GM03348 (cell line): ENCODE results near the gene TRIM7.

Experiments used
- DNase-seq: peaks from one replicate; pipeline ENCODE4 v3.0.0; 2012; ENCODE audit warnings: low spot score

Gene TRIM7

DNA sequence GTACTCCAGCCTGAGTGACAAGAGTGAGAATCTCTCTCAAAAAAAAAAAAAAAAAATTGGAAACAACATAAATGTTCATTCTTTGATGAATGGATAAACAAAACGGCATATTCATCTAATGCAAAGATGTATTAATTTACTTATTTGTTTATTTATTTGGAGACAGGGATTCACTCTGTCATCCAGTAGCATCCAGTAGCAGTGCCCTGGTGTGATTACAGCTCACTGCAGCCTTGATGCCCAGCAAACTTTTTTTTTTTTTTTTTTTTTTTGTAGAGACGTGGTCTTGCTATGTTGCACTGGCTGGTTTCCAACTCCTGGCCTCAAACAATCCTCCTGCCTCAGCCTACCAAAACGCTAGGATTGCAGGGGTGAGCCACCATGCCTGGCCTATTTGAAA is 33.2 kb downstream of the TRIM7 start:
- no peak for DNase-seq

DNA sequence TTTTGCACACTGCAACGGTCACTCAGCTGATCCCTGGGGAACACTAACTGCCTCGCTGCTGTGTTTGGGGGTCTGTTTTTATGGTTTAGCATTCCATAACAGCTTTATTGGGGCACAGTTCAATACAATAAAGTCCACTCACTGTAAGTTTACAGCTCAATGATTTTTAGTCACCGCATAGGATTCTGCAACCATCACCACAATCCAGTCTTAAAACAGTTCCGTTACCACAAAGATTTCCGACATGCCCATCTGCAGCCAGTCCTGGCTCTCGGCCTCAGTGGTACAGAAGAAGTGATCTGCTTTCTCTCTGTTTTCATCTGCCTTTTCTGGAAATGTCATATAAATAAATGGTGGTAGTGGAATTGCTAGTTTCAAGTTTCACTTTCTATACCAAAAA is 34.0 kb downstream of the TRIM7 start:
- no peak for DNase-seq

DNA sequence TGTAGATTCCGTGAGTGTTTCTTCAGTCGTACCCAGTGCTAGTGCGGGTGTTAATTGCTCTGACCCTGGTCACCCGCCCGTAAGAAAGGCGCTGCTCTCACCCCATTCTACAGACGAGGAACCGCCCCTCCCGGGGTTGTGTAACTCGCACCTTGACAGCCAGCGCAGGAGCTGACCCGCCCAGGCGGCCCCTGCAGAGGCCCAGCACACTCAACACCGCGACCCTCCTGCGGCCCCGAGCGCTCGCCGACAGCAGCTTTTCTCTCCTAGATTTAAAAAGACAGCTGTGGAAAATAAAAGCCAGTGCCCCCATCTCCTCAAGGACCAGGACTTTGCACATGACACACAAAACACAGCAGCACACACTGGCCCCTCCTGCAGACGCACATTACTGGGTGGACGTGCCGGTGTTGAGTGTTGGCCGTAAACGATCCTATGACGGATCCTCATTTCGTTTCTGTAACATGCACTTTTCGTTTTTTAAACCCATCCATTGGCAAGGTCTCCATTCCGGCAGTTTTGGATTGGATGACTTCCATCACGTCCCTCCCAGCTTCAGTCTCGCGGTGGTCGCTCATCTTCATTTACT is 34.7 kb downstream of the TRIM7 start:
- no peak for DNase-seq

DNA sequence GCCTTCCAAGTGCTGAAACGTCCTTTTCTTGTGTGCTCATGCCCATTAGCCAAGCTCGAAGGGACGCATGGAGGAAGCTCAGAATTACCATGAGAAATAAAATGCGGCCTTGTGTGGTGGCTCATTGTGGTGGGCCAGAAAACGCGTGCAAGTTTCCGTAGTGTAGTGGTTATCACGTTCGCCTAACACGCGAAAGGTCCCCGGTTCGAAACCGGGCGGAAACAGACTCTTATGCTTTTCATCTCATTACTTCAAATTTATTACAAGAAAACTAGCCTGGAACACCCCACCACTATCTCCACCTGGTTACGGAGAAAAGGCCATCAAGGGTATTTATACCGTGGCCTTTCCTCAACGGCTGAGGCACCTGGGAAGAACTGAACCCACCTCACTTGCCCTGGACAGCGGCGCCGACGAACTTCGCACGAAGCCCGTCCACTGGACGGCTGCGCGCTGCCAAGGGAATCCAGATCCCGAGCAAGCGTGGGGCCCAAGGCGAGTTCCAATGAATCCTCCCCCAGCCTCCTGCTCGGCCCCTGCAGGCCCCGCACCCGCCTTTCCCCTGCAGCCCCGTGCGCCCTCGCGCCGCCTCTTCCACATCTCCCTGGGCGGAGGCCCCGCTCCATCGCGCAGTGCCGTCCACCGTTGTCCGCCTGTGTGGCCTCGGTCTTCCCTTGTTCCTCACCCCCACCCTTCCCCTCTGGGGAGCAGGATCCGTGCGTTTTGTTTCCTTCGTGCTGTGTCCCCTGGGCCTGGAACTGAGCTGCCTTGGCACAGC is 35.3 kb downstream of the TRIM7 start:
- peak; percentile 30 for DNase-seq

DNA sequence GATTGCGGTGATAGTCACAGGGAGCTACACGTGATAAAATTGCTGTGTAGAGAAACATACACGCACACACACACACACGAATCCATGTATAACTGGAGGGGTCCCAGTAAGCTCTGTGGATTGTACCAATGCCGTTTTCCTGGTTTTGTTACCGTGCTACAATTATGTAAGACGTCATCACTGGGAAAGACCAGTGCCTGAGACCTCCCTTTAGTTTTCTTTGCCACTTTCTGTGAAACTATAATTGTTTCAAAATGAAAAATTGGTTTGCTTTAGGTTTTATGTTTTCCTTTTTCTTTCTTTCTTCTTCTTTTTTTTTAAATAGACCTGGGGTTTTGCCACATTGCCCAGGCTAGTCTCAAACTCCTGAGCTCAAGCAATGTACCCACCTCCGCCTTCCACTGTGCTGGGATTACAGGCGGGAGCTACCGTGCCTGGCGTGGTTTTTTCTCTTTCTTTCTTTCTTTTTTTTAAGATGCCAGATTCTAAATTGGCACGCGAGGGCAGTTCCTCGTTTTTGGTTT is 36.3 kb downstream of the TRIM7 start:
- no peak for DNase-seq

DNA sequence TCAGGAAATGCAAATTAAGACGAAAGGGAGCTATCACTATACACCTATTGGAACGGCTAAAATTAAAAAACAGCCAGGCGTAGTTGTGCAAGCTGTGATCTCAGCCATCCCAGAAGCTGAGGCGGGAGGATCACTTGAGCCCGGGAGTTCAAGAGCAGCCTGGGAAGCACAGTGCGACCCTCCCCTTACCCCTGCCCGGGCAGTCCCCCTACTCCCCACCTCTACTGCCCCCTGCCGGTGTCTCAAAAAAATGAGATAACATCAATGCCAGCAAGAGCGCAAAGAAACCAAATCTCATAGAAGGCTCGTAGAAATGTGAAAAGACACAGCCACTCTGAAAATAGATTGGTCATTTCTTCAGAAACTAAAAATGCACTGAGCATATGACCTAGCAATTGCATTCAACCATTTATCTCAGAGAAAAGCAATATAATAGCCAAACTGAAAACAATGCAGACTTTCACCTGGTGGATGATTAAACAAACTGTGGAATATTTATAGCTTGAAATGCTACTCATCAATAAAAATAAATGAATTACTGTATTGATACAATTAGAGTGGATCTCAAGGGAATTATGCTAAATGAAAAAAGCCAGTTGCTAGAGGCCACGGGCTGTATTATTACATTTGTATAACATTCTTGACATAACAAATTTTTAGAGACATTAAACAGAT is 37.0 kb downstream of the TRIM7 start:
- DNase-seq = no peak

DNA sequence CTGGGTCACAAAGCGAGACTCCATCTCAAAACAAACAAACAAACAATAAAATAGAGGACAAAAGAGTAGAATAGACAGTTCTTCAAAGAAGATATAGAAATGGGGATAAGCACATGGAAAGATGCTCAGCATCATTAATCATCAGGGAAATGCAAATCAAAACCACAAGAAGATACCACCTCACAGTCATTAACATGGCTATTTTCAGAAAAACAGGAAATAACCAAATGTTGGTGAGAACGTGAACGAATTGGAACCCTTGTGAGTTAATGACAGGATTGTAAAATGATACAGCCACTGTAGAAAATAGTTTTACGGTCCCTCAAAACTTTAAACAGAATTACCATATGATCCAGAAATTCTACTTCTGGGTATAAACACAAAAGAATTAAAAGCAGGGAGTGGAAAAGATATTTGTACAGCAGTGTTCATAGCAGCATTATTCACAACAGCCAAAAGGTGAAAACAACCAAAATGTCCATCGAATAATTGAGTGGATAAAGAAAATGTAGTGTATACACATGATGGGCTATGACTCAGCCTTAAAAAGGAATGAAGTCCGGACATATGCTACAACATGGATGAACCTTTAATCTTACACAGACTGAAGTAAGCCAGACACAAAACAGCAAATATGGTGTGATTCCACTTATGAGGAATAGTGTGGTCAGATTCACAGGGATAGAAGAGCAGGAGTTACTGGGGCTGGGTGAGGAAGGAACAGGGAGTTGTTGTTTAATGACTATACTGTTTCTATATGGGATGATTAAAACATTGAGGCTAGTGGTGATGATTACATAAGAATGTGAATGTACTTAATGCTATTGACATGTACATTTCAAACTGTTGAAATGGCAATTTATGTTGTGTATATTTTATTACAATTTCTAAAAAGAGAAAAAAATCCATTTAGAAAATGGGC is 37.9 kb downstream of the TRIM7 start:
- DNase-seq = no peak

DNA sequence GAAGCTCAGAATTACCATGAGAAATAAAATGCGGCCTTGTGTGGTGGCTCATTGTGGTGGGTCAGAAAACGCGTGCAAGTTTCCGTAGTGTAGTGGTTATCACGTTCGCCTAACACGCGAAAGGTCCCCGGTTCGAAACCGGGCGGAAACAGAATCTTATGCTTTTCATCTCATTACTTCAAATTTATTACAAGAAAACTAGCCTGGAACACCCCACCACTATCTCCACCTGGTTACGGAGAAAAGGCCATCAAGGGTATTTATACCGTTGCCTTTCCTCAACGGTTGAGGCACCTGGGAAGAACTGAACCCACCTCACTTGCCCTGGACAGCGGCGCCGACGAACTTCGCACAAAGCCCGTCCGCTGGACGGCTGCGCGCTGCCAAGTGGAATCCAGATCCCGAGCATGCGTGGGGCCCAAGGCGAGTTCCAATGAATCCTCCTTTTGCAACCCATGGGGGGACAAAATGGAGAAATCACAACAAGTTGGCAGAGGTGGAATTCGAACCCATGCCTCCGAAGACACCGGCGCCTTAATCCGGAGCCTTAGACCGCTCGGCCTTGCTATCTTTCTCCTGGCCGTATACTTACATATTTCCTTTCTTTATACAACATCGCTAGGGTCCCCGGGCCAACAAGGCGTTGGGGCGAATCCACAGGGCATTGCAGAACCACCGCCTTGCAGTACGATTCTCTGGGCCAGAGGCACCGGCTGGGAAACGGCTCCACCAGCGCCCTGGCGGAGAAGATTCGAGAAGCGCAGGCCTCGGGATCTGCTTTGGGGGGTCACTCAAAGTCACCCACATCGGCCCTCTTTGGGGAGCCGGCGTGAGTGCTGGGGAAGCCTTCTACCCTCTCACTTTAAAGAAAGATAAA is 40.7 kb downstream of the TRIM7 start:
- no peak for DNase-seq

DNA sequence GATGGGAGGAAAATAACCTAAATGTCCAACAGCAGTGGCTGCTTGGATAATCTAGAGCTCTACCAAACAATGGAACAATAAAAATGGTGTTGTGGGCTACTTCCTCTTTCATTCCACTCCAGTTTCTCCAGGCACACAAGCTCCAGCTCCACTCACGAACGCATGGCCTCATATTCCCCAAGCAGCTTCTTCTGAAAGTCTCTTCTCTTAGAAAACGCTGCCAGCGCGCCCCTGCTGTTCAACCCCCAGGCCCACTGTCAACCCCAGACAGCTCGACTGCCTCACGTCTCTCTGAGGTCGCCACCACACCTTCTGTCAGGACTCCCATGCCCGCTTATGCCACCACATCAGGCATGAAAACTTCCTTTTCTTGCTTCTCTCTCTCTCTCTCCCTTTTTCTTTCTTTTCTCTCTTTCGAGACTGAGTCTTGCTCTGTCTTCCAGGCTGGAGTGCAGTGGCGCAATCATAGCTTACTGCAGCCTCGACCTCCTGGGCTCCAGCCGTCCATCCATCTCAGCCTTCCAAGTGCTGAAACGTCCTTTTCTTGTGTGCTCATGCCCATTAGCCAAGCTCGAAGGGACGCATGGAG is 41.4 kb downstream of the TRIM7 start:
- no peak for DNase-seq

DNA sequence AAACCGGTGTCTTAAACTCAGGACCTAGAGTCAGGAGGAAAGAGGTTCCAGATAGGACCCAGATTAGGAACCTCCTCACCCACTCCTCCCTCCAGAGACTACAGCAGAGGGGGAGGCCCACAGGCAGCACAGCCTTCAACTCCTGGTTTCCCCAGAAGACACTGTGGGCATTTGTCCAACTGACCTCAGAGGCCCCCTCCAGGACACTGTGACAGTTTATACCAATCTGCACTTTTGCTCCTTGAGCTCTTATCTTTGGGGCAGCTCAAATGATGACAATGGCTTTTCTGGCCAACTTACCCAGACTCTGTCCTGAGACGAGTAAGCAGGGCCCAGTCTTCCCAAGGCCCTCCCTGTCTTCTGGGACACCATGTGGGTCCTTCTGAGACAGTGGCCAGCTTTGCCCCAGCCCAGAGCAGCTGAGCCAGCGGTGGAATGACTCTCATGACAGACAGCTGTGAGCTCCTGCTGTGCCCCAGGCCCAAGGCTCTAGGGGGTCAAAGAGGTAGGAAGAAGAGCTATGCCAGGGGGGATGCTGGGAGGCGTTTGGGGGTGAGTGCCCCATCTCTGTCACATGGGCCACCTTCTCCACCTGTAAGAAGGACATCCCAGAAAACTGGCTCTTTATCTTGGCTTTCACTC is 43.3 kb downstream of the TRIM7 start:
- DNase-seq = no peak

DNA sequence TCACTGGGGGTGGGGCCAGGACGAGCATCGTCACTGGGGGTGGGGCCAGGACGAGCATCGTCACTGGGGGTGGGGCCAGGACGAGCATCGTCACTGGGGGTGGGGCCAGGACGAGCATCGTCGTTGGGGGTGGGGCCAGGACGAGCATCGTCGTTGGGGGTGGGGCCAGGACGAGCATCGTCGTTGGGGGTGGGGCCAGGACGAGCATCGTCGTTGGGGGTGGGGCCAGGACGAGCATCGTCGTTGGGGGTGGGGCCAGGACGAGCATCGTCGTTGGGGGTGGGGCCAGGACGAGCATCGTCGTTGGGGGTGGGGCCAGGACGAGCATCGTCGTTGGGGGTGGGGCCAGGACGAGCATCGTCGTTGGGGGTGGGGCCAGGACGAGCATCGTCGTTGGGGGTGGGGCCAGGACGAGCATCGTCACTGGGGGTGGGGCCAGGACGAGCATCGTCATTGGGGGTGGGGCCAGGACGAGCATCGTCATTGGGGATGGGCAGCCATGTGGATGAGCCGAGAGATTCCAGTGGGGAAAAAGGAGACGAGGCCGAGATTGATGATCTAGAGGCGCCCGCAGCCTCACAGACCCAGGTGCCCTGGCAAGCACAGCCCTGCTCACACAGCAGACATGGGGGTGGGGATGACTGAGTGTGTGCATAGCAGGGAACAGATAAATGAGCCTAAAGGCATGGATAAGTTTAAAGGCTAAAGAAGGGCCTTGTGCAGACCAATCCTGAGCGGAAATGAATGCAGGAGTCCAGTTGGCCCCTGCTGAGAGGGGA is 44.1 kb downstream of the TRIM7 start:
- peak; percentile 67 for DNase-seq

DNA sequence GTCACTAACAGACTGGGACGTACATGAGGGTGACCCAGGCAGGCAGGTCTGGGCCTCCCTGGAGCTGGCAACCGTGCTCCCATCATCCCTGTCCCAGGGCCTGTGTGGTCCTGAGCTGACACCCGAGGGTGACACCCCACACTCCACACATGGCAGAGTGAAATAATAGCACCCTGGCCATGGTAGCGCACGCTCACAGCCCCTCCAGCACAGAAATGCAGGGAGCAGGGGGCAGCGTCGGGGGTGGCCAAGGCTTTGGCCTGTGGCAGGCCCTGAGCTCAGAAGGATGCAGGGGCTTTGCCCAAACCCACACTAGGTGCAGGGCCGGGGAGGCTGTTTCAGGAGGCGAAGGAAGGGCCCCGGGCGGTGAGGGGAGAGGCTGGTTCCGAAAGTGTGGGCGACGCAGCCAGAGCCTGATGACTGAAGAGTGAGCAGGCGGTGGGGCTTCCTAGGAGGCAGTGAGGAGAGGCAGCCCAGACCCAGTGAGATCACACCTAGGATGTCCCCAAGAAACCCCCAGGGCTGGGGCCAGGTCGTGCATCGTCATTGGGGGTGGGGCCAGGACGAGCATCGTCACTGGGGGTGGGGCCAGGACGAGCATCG is 44.7 kb downstream of the TRIM7 start:
- peak; percentile 58 for DNase-seq

DNA sequence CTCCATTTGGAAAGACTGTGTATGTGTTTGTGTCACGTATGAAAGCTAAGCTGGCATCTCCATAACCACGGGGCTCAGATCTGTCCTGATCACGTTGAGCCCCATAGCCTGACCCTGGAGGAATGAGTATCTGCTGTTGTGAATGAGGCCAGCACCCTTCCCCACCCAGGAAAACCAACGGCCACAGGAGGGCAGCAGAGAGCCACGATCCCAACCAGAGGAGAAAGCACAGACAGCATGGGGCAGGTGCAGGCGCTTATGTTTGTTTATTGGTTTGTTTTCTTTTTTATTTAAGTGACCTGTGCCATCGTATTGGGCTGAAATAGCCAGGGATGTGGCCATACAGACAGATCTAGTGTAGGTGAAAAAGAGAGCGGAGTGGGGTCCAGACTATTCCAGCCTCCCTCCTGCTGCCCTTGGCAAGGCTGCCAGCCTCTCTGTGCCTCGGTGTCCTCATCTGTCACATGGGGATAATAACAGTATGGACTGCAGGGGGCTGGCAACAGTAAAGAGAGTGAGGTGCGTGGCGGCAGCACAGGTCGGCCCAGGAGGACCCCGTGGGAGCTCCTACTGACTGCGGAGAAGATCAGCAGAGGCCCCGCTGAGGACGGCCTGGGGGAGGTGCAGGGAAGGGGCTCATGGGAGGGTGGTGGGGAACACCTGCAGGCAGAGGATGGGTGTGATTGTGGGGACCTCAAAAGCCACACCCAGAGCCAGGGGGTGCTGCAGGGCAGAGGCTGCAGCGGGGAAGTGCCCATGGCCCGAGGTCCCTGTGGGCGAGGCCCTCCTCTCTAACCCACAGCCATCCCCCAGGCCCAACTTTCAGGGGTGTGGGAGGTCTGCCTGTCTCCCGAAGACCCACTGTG is 45.5 kb downstream of the TRIM7 start:
- peak; percentile 93 for DNase-seq

DNA sequence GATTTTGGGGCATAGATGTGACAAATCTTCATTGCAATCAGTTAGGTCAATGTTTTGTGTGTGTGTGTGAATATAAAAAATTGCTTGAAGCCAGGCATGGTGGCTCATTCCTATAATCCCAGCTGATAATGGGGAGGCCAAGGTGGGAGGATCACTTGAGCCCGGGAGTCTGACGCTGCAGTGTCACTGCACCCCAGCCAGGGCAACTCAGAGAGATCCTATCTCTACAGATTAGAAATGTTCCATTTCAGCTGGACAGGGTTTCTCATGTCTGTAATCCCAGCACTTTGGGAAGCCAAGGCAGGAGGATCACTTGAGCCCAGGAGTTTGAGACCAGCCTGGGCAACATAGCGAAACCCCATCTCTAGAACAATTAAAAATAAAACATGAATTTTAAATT is 46.1 kb downstream of the TRIM7 start:
- no peak for DNase-seq

DNA sequence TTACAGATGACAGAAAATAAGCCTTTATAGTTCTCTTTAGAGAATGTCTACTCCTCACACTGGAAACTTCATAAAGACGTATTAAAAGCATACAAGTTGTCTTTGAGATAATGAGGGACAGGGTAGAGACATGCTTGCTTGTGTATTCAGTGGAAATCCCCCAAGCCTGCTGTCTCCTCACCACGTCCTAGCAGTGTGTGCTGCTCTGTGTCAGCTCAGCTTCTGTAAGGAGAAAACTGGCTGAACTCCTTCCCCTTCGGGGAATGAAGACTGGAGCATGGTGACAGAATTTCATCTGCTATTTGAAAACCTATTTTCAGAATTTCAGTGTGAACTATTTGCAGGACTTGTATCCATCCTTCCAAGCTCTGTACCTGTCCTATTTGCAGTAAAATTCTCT is 48.2 kb downstream of the TRIM7 start:
- no peak for DNase-seq

DNA sequence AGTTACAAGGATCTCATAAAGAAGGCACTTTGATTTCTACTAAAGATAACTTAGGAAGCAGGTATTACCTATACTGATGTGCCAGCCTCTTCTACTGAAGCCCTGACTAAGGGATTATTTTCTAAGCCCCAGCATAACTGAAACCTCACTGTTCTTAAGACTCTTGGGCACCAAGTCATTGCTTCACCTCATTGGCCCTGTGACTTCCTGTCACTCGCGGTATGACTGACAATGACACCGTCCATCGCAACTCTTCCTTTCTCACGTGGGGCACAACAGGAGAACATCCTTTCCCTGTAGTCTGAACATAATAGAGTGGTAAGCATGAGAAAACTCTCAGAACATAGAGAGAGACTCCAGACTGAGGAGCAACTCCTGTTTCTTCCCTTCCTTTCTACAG is 51.2 kb downstream of the TRIM7 start:
- DNase-seq = no peak

DNA sequence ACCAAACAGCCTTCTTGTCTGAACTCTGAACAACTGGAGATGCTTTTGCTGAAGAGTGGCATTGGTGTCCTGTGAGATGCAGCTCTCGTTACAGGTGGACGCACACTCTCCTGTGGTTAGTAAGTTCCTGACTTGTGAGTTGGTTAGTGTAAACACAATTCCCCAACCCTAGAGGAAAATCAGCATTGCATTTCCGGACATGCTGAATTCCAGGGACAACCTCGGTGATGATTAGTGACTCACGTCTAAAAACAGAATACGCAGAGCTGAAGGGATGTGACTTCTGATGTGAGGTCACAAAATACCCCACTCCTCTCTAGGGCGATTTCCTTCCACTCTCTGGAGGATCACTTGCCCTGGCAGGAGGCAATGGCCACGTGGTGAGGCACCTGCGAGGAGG is 52.6 kb downstream of the TRIM7 start:
- no peak for DNase-seq

DNA sequence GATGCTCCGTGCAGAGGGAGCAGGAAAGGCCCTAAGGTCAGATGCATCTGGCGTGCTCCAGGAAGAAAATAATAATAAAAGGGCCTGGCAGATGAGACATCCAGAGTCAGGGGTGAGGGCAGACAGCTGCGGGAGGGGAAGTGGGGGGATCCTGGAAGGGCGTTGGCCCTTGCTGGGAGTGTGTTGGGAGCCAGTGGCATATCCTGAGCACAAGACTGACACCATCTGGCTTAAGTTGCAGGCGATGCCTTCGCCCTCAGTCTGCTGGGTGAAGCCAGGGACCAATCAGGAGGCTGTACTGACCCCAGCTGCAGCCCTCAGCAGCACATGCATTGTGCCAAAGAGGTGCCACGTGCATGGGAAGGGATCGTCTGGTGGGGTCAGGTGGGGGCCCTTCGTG is 53.9 kb downstream of the TRIM7 start:
- peak; percentile 53 for DNase-seq
